Calu3 (cell line): Measurements from ENCODE around the gene BIRC2. TPM values are rescaled to one million over a fixed set of nuclear protein-coding genes. Genes with fewer than 3 reads are reported as not detected.

Experiments used
- BruUV-seq: library from RNA; stranded (reverse); fragments of 400-500 nt; replicated peaks from 2 replicates; lab custom pipeline; 2021; lab: Mats Ljungman, UMichigan
- CTCF ChIA-PET: fragments of 300-600 bp; sonication (Branson Sonifier 250); formaldehyde crosslinking; loops from one replicate; lab custom pipeline; 2022; ENCODE audit warnings: antibody characterized with exemption; lab: Charles Lee
- DNase-seq: peaks from one replicate; pipeline ENCODE4 v3.0.0; 2022
- H3K27ac Mint-ChIP-seq: one replicate; pipeline ENCODE4 v1.8.0; 2022; ENCODE audit warnings: mixed read lengths; ENCODE audit not compliant: unreplicated experiment
- H3K27me3 Mint-ChIP-seq: one replicate; pipeline ENCODE4 v1.8.0; 2022; ENCODE audit warnings: mixed read lengths; ENCODE audit not compliant: unreplicated experiment
- H3K36me3 Mint-ChIP-seq: one replicate; pipeline ENCODE4 v1.8.0; 2022; ENCODE audit warnings: mild to moderate bottlenecking, moderate library complexity, mixed read lengths; ENCODE audit not compliant: insufficient read depth, unreplicated experiment
- H3K4me1 Mint-ChIP-seq: one replicate; pipeline ENCODE4 v1.8.0; 2022; ENCODE audit warnings: mild to moderate bottlenecking, low read depth, mixed read lengths; ENCODE audit not compliant: unreplicated experiment
- H3K4me3 Mint-ChIP-seq: one replicate; pipeline ENCODE4 v1.8.0; 2022; ENCODE audit warnings: mild to moderate bottlenecking, low read depth, moderate library complexity, mixed read lengths; ENCODE audit not compliant: unreplicated experiment
- H3K9me3 Mint-ChIP-seq: one replicate; pipeline ENCODE4 v1.8.0; 2022; ENCODE audit warnings: low read depth, mixed read lengths; ENCODE audit not compliant: unreplicated experiment
- CTCF ChIP-seq: fragments of 200-600 bp; IDR thresholded peaks from one replicate; pipeline ENCODE4 v1.8.0; 2022; ENCODE audit warnings: antibody characterized with exemption; ENCODE audit not compliant: unreplicated experiment
- intact Hi-C: fragments of 100-400 bp; cut with micrococcal nuclease; formaldehyde crosslinking; loops from one replicate; pipeline ENCODE4 v1.10.0; 2022; ENCODE audit not compliant: unreplicated experiment
- total RNA-seq: library from RNA; stranded (reverse); gene quantifications from 2 replicates; pipeline ENCODE4 v1.2.3, GENCODE V29; 2022

BIRC2 gene
- total RNA-seq, 1 experiment from 2014 or later = 32.6 TPM

DNA sequence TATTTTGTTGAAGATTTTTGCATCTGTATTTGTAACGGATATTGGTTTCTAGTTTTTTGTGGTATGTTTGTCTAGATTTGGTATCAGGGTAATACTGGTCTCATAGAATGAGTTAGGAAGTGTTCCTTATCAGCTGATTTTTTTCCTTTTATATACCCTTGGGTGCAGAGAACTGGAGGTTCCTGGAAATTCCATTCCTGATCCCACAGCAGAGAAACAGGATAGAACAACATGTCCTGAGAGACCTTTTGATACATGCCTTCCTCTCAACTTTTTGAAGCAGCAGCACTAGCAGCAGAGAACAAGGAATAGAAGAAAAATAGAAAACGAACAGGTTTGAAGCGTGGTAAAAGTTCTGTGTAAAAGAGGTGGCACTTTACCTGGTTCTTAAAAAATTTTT is 36.8 kb downstream of the BIRC2 start:
- no peak for TF ChIP-seq CTCF
- H3K27me3 Mint-ChIP-seq = no peaks in the 10 kb centered on the region
- intact Hi-C loops = no loop called here
- no peak overlapping the region for H3K4me3 Mint-ChIP-seq
- DNase-seq = no peak
- no peaks in the 10 kb centered on the region for H3K9me3 Mint-ChIP-seq
- H3K4me1 Mint-ChIP-seq = no peaks in the 10 kb centered on the region
- CTCF ChIA-PET = no interaction called here
- H3K36me3 Mint-ChIP-seq = peaks cover 9% of the 10 kb centered on the region
- H3K27ac Mint-ChIP-seq = no peak overlapping the region
- no TSS peak for BruUV-seq

GRCh38 chr11:102384419-102385079 is 37.5 kb downstream of the BIRC2 start:
- no TSS peak for BruUV-seq
- no peaks in the 10 kb centered on the region for H3K4me1 Mint-ChIP-seq
- peaks cover 2% of the 10 kb centered on the region for H3K36me3 Mint-ChIP-seq
- no peak for TF ChIP-seq CTCF
- DNase-seq = no peak
- intact Hi-C loops = no loop called here
- no peaks in the 10 kb centered on the region for H3K9me3 Mint-ChIP-seq
- CTCF ChIA-PET = no interaction called here
- H3K27ac Mint-ChIP-seq = no peak overlapping the region
- no peak overlapping the region for H3K4me3 Mint-ChIP-seq
- H3K27me3 Mint-ChIP-seq = no peaks in the 10 kb centered on the region

DNA sequence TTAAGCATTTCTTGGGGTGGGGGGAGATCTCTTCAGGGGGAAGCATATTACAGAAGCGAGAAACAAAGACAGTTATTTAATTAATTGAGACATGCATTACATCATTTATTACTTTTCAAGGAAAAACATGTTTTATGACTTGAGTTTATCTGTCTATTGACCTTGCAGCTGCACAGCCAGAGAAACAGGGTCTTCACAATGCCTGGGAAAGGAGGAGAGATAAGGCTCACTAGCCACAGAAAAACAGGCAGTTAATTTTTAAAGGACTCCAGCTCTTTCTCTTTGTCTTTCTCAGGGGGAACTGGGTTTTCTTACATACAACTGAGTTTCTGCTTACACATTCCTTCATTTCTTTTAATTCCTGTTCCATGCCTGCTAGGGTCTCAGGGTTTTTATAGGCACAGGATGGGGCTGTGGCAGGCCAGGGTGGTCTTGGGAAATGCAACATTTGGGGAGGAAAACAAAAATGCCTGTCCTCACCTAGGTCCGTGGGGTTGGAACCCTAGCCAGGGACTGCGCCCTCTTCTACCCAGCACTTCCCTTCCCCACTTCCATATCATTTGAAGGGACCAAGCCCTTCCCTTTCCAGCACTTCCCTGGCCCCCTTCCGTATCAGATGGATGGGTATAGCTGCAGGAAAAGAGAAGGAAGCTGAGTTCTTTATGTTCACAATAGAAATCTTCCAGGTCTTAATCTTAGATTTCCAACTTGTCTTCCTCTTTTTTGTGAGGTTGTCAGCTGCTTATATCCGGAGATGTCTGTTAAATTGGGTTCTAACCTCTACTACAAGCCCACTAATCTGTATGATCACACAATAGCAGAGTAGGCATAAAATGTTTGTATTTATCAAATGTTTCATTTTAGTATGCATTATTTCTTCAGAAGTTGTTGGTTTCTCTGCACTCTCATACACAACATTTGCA is 38.3 kb downstream of the BIRC2 start:
- peaks cover 2% of the 10 kb centered on the region for H3K4me1 Mint-ChIP-seq
- no peak for TF ChIP-seq CTCF
- H3K27ac Mint-ChIP-seq = no peak overlapping the region
- H3K4me3 Mint-ChIP-seq = no peak overlapping the region
- no peaks in the 10 kb centered on the region for H3K9me3 Mint-ChIP-seq
- CTCF ChIA-PET = no interaction called here
- no TSS peak for BruUV-seq
- intact Hi-C loops = no loop called here
- H3K36me3 Mint-ChIP-seq = peaks cover under 1% of the 10 kb centered on the region
- H3K27me3 Mint-ChIP-seq = no peaks in the 10 kb centered on the region
- DNase-seq = no peak

DNA sequence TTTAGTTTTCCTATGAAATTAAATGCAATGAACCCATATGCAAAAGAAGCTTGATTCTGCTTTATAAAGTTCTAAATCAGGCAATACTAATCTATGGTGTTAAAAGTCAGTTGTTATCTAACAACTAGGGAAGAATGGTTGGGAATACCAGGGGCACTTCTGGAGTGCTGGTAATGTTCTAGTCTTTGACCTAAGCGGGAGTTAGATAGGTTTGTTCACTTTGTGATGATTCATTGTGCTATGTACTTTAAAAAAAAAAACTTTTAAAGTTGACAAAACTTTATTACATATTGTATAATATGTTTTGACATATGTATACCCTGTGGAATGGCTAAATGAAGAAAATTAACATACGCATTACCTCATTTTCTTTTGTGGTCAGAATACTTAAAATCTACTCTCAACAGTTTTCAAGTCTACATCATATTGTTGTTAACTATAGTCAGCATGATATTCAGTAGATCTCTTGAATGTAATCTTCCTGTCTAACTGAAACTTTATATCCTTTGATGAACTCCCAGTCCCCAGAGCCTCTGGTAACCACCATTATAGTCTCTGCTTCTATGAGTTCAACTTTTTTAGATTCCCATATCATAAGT is 39.2 kb downstream of the BIRC2 start:
- no peaks in the 10 kb centered on the region for H3K9me3 Mint-ChIP-seq
- no peaks in the 10 kb centered on the region for H3K27me3 Mint-ChIP-seq
- peaks cover 8% of the 10 kb centered on the region for H3K4me1 Mint-ChIP-seq
- TF ChIP-seq CTCF = no peak
- no TSS peak for BruUV-seq
- no peak for DNase-seq
- H3K36me3 Mint-ChIP-seq = peaks cover 6% of the 10 kb centered on the region
- CTCF ChIA-PET = no interaction called here
- H3K27ac Mint-ChIP-seq = no peak overlapping the region
- intact Hi-C loops = no loop called here
- H3K4me3 Mint-ChIP-seq = no peak overlapping the region
